Neuron (in vitro differentiated cells): ENCODE results near the gene PGD.
A peak's percentile ranks its signal among the peaks of the same experiment; 100 is the strongest.
"Not testable (repeated sequence)": the region's sequence is repeated elsewhere in the genome, so short reads cannot be mapped to it uniquely, and the experiment has no call there.

Experiments used
- H2AFZ ChIP-seq: one replicate; pipeline ENCODE4 v1.6.1; 2013; ENCODE audit warnings: low read depth, mild to moderate bottlenecking, inconsistent platforms, low read length, moderate library complexity
- H3K27me3 ChIP-seq: one replicate; pipeline ENCODE4 v1.6.1; 2013; ENCODE audit warnings: low read length; ENCODE audit not compliant: insufficient read depth
- H3K36me3 ChIP-seq: one replicate; pipeline ENCODE4 v1.6.1; 2013; ENCODE audit warnings: low read length; ENCODE audit not compliant: insufficient read depth
- H3K4me1 ChIP-seq: one replicate; pipeline ENCODE4 v1.6.1; 2013; ENCODE audit warnings: low read length; ENCODE audit not compliant: insufficient read depth
- H3K4me3 ChIP-seq: 2 replicates; pipeline ENCODE4 v1.5.1; 2013; ENCODE audit warnings: mild to moderate bottlenecking, low read length, moderate library complexity
- H3K9me3 ChIP-seq: one replicate; pipeline ENCODE4 v1.6.1; 2013; ENCODE audit warnings: low read length

PGD gene

DNA sequence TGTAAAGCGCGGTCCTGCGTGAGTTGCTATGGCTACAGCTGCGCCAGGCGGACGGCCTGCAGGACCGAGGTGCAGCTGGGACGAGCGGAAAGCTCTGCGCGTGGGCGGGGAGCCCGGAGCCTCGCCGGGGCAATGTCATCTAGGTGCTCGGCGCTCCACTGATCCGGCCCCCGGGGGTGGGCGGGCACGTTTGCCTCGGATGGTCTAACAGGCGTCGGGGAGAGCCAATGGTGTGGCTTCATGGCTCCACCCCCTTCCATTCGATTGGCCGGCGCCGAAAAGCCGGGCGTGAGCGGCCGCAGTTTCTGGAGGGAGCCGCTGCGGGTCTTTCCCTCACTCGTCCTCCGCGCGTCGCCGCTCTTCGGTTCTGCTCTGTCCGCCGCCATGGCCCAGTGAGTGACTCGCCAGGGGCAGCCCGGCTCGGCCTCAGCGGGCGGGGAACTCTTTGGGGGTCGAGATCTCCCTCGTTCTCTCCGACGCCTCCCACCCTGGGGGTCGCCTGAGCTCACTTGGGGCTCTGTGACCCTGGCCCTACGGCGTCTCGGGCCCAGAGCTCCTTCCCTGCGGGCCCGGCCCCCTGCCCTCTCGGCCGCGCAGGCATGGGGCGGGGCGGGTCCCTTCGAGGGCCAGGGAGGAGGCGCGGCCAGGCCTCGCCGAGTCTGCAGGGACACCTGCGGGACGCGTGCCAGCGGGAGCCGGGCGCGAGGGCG, at the start of gene PGD:
TSS of gene PGD (plus strand) at position 331 of the 710 bp plus-strand sequence. CDS start at position 385, 54 bp downstream.
- Histone ChIP-seq H3K4me3 (peak within 1 kb of the TSS; percentile 55), H3K27me3 (no peaks in the 10 kb centered on the region), H3K9me3 (no peaks in the 10 kb centered on the region), H2AFZ (no peak within 1 kb of the TSS), H3K36me3 (peaks cover 30% of the 10 kb centered on the region), H3K4me1 (peaks cover 11% of the 10 kb centered on the region)

DNA sequence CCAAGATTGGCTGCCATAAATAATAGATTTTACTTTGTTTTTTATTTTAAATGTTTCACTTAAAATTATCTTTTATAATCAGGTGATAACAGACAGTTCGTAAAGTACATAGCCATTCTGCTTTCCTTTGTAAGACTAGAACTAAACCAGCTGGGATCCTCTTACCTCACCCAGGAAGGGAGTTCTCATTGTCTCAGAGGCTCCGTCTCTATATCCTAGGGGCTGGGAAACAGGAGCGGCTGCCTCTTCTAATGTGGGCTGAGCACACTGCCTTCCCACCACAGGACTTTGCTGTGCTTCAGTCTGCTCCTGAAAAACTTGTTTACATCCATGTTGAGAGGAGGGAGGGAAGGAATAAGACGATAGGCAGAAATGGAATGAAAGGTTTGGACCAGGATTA, 45.6 kb upstream of the PGD start:
- no peaks in the 10 kb centered on the region for H3K27me3 ChIP-seq
- H3K36me3 ChIP-seq: peaks cover 78% of the 10 kb centered on the region
- no peaks in the 10 kb centered on the region for H3K9me3 ChIP-seq
- H3K4me1 ChIP-seq: no peaks in the 10 kb centered on the region
- no peak overlapping the region for H3K4me3 ChIP-seq
- no peak overlapping the region for H2AFZ ChIP-seq

DNA sequence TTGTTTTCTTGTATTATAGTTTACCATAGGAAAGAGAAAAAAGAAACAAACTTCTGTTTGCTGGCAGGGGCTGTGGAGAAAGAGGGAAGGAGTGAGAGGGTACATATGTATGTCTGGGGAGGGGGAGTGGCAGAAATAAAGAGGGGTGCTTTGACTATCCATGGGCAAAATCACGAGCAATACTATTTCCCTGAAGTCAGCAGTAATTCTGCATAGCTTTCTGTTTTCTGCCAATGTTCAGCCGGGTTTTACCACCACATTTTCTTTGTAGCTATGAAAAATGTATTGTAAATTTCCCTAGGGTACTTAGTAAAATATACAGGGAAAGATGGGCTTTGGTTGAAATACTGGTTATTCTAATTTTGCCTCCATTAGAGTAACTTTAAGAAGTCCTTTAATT, 45.2 kb upstream of the PGD start:
- no peaks in the 10 kb centered on the region for H3K9me3 ChIP-seq
- no peaks in the 10 kb centered on the region for H3K4me1 ChIP-seq
- H3K36me3 ChIP-seq: peaks cover 77% of the 10 kb centered on the region
- no peak overlapping the region for H2AFZ ChIP-seq
- H3K4me3 ChIP-seq: no peak overlapping the region
- H3K27me3 ChIP-seq: no peaks in the 10 kb centered on the region

DNA sequence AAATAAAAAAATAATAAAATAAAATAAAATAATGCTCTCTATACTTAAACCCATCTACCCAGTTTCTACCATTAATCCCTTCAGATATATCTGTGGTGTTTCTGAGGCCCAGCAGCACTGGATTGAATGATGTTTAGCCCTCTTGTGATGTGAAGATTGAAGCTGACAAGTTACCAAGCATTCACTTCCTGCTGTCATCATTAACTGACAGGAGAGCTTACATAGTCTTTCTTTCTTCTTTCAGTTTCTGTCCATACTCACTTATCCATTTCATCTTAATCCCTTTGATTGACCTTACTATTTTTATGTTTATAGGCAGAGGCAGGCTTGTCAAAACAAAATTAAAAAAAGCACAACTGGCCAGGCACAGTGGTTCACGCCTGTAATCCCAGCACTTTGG, 38.8 kb upstream of the PGD start:
- no peaks in the 10 kb centered on the region for H3K4me1 ChIP-seq
- H3K4me3 ChIP-seq: no peak overlapping the region
- no peak overlapping the region for H2AFZ ChIP-seq
- peaks cover 71% of the 10 kb centered on the region for H3K36me3 ChIP-seq
- H3K9me3 ChIP-seq: no peaks in the 10 kb centered on the region
- no peaks in the 10 kb centered on the region for H3K27me3 ChIP-seq

DNA sequence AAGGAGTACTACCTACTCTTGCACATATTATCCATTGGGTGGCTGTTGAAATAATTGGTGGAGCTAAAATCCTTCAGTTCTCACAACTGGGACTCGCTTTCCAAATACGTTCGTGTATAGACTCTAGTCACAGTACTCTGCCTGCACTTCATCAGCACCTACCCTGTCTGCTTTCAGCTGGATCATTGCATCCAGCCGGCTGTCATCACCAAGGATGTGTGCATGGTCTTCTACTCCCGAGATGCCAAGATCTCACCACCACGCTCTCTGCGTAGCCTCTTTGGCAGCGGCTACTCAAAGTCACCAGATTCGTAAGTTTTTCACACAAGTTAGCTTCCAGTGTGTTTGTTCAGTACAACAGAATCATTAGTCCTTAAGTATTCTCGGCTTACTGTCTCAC, 37.3 kb upstream of the PGD start:
- Histone ChIP-seq H3K27me3 (no peaks in the 10 kb centered on the region), H2AFZ (no peak overlapping the region), H3K4me1 (no peaks in the 10 kb centered on the region), H3K4me3 (no peak overlapping the region), H3K9me3 (no peaks in the 10 kb centered on the region), H3K36me3 (peaks cover 74% of the 10 kb centered on the region)

DNA sequence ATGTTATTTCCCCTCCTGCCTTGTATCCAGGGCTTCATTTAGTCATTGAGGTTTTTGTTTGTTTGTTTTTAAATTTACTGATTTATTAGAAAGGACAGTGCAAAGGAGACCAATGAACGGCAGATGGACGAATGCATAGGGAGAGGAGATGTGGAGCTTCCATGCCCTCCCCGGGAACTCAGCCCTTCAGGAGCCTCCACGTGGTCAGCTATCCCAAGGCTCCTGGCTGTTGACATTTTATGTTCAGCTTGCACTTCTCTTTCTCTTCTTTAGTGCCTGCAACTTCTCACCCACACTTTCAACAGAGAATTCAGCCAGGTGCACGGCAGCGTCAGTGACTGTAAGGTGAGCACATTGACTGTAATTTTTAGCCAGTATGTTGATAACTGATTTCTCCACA, 30.7 kb upstream of the PGD start:
- no peaks in the 10 kb centered on the region for H3K9me3 ChIP-seq
- no peaks in the 10 kb centered on the region for H3K4me1 ChIP-seq
- no peak overlapping the region for H3K4me3 ChIP-seq
- no peaks in the 10 kb centered on the region for H3K27me3 ChIP-seq
- H3K36me3 ChIP-seq: peaks cover 68% of the 10 kb centered on the region
- no peak overlapping the region for H2AFZ ChIP-seq

DNA sequence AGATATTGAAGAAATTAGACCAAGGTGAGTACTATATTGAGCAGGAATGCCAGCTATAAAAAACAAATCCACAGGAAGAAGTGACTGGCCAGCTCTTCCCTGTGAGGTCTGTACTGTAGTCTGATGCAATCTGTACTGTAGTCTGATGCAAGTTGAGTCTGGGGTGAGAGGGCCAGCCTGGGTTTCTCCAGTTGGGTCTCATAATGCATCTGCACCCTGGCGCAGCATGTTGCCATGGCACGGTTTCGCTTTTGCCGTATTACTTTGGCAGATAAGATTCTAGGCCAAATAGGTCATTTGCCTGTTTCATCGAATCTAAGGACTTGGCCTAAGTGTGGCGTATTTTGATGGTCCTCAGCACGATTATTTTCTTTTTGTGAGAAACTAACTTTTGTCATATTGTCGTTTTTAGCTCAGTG, 24.4 kb upstream of the PGD start:
- Histone ChIP-seq H3K4me1 (no peaks in the 10 kb centered on the region), H3K27me3 (no peaks in the 10 kb centered on the region), H3K4me3 (no peak overlapping the region), H2AFZ (no peak overlapping the region), H3K36me3 (peaks cover 77% of the 10 kb centered on the region), H3K9me3 (no peaks in the 10 kb centered on the region)

DNA sequence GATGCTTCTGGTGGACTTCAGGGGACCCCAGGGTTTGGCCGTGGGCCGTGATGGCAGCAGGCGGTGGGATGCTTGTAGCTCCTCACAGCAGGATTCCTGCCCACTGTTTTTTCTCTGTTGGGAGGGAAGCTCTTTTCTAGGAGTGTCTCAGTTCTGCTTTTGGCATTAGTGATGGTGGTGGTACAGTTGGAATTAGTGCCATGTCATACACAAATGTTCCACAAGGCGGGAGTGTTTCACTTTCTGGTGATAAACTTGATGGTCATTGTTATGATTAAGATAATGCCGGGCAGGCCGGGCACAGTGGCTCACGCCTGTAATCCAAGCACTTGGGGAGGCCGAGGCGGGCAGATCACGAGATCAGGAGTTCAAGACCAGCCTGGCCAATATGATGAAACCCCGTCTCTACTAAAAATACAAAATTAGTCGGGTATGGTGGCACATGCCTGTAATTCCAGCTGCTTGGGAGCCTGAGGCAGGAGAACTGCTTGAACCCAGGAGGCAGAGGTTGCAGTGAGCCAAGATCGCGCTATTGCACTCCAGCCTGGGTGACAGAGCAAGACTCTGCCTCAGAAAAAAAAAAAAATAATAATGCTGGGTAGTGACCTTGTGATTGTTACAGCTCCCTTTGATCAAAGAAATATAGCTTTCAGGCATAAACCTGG, 21.4 kb upstream of the PGD start:
- not testable (repeated sequence) for H3K9me3 ChIP-seq, H2AFZ ChIP-seq, H3K27me3 ChIP-seq, H3K4me1 ChIP-seq, H3K4me3 ChIP-seq
- peaks cover 76% of the 10 kb centered on the region for H3K36me3 ChIP-seq

DNA sequence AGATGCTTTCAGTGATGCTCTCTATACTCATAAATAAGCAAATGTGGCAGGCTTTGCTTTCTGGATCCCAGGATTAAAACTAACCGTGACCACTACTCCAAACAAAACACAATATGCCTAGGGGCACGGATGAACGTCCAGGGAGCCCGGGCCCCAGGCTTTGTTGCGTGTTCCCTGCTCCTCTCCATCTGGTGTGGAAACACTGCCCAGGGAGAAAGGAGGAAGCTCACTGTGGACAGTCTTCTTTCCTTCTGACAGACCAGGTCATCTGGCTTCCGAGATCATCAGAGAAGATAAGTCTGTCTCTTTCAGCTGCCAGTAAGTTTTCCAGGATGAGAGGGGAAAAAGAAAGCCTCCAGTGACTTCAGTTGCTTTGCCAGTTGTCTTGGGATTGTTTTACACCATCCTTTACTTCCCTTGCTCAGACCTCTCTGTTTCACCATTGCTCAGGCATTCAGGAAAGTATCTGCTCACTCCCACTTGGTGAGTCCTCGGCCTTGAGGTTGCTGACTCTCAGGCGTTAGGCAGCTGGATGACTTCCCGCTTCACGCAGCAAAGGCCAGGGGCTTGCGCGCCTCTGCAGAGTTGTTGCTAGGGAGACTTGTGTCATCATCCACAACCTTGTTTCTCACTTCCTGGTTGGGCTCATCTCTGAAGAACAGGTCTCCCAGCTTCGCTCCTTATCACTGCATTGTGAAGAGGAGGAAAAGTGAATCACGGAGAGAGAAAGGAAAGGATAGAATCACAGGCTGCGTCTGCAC, 20.6 kb upstream of the PGD start:
- peaks cover 82% of the 10 kb centered on the region for H3K36me3 ChIP-seq
- no peak overlapping the region for H2AFZ ChIP-seq
- H3K27me3 ChIP-seq: no peaks in the 10 kb centered on the region
- H3K4me3 ChIP-seq: no peak overlapping the region
- H3K4me1 ChIP-seq: no peaks in the 10 kb centered on the region
- H3K9me3 ChIP-seq: no peaks in the 10 kb centered on the region

DNA sequence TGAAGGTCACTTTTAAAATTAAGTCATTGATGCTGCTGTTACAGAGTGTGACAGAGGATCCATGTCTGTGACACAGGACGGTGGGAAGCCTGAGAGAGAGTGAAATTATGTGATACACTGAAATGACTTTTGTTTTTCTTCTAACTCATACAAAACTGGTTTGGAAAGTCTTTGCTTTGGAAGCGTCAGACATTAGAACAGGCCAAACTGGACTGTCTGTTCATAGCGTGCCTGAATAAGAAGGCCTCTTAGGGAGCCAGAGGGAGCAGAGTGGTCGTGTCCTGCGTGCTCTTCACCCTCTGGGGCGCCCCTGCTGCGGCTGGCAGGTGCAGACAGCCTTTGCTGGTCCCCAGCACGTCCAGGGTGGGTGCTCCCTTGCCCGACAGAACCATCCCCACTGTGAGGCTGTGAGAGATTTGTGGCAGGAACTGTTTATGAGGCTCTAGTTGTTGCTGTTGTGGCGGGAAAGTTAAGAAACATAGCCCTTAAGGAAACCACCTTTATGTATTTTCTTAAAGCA, 19.7 kb upstream of the PGD start:
- Histone ChIP-seq H3K36me3 (peaks cover 81% of the 10 kb centered on the region), H3K9me3 (no peaks in the 10 kb centered on the region), H3K27me3 (no peaks in the 10 kb centered on the region), H2AFZ (no peak overlapping the region), H3K4me1 (no peaks in the 10 kb centered on the region), H3K4me3 (no peak overlapping the region)

DNA sequence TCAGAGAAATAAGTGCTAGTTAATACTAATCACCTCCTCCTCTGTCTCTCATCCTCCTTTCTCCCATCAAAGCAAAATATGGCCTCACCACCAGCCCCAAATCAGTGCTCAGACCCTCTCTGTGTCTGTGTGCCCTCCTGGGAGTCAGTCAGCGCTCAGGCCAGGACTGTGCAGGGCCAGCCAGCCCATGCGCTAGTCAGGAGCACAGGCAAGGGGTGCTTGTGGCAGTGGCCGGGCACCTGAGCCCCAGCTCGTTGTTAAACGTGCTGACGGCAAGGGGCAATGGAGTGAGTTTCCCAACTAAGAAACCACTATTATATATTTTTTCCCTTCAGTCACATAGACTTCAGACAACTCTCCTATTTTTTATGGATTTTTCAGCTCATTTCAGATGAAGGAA, 19.2 kb upstream of the PGD start:
- Histone ChIP-seq H3K4me1 (no peaks in the 10 kb centered on the region), H3K27me3 (no peaks in the 10 kb centered on the region), H2AFZ (no peak overlapping the region), H3K9me3 (no peaks in the 10 kb centered on the region), H3K36me3 (peaks cover 81% of the 10 kb centered on the region), H3K4me3 (no peak overlapping the region)

DNA sequence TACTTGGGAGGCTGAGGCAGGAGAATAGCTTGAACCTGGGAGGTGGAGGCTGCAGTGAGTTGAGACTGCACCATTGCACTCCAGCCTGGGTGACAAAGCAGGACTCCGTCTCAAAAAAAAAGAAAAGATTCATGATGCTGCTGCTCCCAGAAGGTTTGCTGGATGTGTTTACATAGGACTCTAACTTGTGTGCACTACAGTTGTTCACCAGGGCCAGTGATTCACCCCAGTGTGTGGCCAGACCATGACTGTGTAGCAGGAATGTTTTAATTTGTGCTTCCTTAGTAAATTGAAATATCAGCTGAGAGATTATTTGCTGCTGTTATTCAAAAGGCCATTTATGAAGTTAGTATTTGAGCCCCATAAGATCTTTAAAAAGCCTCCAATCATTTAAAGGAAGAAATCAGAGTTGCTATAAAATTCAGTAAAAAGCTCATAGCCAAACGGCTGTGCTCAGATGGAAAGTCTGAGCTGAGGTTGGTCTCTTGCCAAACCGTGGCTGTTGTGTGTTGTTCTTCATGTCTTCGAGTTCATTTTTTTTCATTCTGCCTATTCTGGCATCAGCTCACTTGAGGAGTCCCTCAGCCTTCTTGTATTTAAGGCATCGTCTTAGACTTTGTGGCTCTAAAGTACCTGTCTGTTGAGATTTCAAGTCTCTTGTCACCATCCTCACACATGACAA, 18.1 kb upstream of the PGD start:
- Histone ChIP-seq H2AFZ (no peak overlapping the region), H3K9me3 (no peaks in the 10 kb centered on the region), H3K27me3 (no peaks in the 10 kb centered on the region), H3K36me3 (peaks cover 76% of the 10 kb centered on the region), H3K4me3 (no peak overlapping the region), H3K4me1 (no peaks in the 10 kb centered on the region)

DNA sequence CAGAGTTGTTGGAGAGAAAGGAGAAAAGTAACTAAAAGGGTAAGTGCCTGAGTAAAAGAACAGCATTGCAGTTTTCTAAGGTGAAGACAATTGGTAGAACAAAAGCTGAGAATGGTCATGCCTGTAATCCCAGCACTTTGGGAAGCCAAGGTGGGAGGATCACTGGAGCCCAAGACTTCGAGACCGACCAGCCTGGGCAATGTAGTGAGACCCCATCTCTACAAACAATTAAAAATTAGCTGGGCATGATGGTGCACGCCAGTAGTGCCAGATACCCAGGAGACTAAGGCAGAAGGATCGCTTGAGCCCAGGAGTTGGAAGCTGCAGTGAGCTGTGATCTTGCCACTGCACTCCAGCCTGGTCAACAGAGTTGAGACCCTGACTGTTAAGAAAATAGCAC, 15.2 kb upstream of the PGD start:
- Histone ChIP-seq H3K4me3 (no peak overlapping the region), H3K27me3 (no peaks in the 10 kb centered on the region), H3K36me3 (peaks cover 57% of the 10 kb centered on the region), H3K4me1 (peaks cover 10% of the 10 kb centered on the region), H2AFZ (no peak overlapping the region), H3K9me3 (no peaks in the 10 kb centered on the region)
